ENCODE measurements around the gene WEE1.

Gene WEE1

DNA sequence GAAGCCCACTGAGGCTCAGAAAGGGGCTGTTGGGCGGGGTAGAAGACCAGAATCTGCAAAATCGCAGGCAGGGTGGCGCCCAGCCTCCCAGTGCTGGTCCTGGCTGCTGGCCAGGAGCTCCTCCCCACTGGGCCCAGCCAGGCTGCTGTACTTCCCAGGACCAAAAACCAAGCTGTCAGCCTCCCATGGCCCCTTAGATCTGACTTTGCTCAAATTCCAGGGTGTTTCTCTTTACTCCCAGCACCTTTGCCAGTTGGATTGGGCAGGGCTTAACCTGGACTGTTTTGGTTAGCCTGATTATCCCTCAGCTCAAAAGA lies 44.2 kb upstream of the WEE1 start (continued):
- TF ChIP-seq, protein P1, sequence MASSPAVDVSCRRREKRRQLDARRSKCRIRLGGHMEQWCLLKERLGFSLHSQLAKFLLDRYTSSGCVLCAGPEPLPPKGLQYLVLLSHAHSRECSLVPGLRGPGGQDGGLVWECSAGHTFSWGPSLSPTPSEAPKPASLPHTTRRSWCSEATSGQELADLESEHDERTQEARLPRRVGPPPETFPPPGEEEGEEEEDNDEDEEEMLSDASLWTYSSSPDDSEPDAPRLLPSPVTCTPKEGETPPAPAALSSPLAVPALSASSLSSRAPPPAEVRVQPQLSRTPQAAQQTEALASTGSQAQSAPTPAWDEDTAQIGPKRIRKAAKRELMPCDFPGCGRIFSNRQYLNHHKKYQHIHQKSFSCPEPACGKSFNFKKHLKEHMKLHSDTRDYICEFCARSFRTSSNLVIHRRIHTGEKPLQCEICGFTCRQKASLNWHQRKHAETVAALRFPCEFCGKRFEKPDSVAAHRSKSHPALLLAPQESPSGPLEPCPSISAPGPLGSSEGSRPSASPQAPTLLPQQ (tag by site-specific recombination; IDR thresholded peaks at IDR 0.05), result peak; percentile 71

DNA sequence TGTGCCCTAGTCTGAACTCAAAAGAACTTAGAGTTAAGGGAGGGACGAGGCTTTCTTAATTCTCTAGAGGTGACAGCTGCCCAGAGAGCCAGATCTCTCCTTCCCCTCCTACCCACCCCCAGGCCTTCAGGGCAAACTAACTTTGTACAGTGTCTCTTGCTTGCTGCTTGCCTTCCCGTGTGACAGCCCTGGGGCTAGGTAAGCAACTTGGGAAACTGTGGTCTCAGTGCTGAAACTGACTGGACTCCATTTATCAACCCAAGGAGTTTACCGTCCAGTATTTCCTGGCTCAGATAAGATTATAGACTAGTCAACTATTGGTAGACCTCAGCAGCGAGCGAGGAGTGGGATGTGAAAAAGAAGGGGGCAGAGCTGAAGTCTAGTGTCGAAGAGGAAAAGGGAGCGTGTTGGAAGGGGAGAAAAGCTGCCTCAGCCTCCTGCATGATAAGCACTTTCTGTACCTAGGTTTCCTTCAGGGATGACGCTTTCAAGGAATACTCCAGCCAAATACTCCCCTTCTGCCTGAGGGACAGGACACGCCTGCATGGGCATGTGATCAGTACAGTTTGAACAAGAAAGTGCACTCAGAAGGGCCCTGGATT lies 43.3 kb upstream of the WEE1 start:
- H3K27ac ChIP-seq (ENCODE audit: extremely low read depth, low read depth, low read length), result no peak overlapping the region
- peaks cover 0 to 3% of the 10 kb centered on the region in 2 experiments; a peak in 1 of 3 replicates for H3K36me3 ChIP-seq (ENCODE audit: control insufficient read depth in 2 of 2, insufficient read depth in 1 of 2, low read length in 2 of 2)
- ChIA-PET CTCF (no interaction called here), POLR2A (interaction anchor here (1.1 kb wide), 1 partner anchor 43 kb away, joined by 4 read pairs; the partner anchor contains the start of gene WEE1)
- H3K4me1 ChIP-seq (ENCODE audit: control insufficient read depth, insufficient read depth, low read length), result peaks cover 10% of the 10 kb centered on the region
- H3K4me3 ChIP-seq (ENCODE audit: low read depth, low read length), result no peak overlapping the region
- no peaks in the 10 kb centered on the region for H3K9me3 ChIP-seq (ENCODE audit: control insufficient read depth, insufficient read depth, low read depth, low read length)
- TF ChIP-seq ZIC2 (tag by site-specific recombination; IDR thresholded peaks at IDR 0.05), result no peak
- TF ChIP-seq, protein P2, sequence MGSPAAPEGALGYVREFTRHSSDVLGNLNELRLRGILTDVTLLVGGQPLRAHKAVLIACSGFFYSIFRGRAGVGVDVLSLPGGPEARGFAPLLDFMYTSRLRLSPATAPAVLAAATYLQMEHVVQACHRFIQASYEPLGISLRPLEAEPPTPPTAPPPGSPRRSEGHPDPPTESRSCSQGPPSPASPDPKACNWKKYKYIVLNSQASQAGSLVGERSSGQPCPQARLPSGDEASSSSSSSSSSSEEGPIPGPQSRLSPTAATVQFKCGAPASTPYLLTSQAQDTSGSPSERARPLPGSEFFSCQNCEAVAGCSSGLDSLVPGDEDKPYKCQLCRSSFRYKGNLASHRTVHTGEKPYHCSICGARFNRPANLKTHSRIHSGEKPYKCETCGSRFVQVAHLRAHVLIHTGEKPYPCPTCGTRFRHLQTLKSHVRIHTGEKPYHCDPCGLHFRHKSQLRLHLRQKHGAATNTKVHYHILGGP (tag by site-specific recombination; IDR thresholded peaks at IDR 0.05), result no peak
- TF ChIP-seq ZNF571 (tag by site-specific recombination; IDR thresholded peaks at IDR 0.05), result no peak
- no peak for TF ChIP-seq ZNF777 (tag by site-specific recombination; IDR thresholded peaks at IDR 0.05; ENCODE audit: borderline replicate concordance)
- TF ChIP-seq, protein P3, sequence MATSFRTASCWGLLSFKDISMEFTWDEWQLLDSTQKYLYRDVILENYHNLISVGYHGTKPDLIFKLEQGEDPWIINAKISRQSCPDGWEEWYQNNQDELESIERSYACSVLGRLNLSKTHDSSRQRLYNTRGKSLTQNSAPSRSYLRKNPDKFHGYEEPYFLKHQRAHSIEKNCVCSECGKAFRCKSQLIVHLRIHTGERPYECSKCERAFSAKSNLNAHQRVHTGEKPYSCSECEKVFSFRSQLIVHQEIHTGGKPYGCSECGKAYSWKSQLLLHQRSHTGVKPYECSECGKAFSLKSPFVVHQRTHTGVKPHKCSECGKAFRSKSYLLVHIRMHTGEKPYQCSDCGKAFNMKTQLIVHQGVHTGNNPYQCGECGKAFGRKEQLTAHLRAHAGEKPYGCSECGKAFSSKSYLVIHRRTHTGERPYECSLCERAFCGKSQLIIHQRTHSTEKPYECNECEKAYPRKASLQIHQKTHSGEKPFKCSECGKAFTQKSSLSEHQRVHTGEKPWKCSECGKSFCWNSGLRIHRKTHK (tag by site-specific recombination; IDR thresholded peaks at IDR 0.05), result no peak
- TF ChIP-seq EGR2 (tag by site-specific recombination; IDR thresholded peaks at IDR 0.05; ENCODE audit: low read depth), result no peak
- TF ChIP-seq ZNF292 (tag by site-specific recombination; IDR thresholded peaks at IDR 0.05; ENCODE audit: borderline replicate concordance, low read depth), result no peak
- TF ChIP-seq ZNF660 (tag by site-specific recombination; IDR thresholded peaks at IDR 0.05), result no peak
- TF ChIP-seq, protein P4, sequence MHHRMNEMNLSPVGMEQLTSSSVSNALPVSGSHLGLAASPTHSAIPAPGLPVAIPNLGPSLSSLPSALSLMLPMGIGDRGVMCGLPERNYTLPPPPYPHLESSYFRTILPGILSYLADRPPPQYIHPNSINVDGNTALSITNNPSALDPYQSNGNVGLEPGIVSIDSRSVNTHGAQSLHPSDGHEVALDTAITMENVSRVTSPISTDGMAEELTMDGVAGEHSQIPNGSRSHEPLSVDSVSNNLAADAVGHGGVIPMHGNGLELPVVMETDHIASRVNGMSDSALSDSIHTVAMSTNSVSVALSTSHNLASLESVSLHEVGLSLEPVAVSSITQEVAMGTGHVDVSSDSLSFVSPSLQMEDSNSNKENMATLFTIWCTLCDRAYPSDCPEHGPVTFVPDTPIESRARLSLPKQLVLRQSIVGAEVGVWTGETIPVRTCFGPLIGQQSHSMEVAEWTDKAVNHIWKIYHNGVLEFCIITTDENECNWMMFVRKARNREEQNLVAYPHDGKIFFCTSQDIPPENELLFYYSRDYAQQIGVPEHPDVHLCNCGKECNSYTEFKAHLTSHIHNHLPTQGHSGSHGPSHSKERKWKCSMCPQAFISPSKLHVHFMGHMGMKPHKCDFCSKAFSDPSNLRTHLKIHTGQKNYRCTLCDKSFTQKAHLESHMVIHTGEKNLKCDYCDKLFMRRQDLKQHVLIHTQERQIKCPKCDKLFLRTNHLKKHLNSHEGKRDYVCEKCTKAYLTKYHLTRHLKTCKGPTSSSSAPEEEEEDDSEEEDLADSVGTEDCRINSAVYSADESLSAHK (tag by site-specific recombination; IDR thresholded peaks at IDR 0.05), result no peak
- TF ChIP-seq ZNF48 (tag by site-specific recombination; IDR thresholded peaks at IDR 0.05), result no peak
- no peak for TF ChIP-seq MZF1 (tag by site-specific recombination; IDR thresholded peaks at IDR 0.05; ENCODE audit: borderline replicate concordance)
- TF ChIP-seq GLIS2 (tag by site-specific recombination; IDR thresholded peaks at IDR 0.05), result no peak
- TF ChIP-seq ZNF112 (tag by site-specific recombination; IDR thresholded peaks at IDR 0.05), result no peak
- no peak for TF ChIP-seq YY2 (tag by site-specific recombination; IDR thresholded peaks at IDR 0.05)
- TF ChIP-seq ZNF391 (tag by site-specific recombination; IDR thresholded peaks at IDR 0.05; ENCODE audit: borderline replicate concordance, low read depth), result no peak

All from HEK293 (cell line).